Activated effector memory CD4-positive, alpha-beta T cell treated with anti-CD3 and anti-CD28 coated beads, Interleukin-2, amount 50 U/mL, for 16 hours (primary cell): ENCODE measurements around the gene RAVER2.

ENCODE experiments used
- DNase-seq: peaks from one replicate; pipeline ENCODE4 v3.0.0-alpha.2; 2020

The RAVER2 gene

DNA sequence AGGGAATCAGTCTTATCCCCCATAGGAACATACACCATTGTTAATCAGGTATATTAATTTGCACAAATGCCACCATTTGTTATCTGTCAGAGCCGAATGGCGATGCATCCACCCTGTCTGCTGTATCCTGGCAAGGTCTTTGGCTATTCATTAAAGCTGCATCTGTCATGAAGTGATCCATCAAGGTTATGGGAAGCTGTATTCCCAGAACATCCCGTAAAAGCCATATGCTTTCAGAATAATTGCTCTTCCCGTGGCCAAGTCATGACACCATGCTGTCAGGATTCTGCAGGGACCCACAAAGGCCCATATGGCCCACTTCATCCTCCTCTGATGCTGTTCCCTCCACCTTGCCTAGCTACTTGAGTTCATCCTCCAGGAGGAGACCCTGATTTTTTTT, 103.9 kb downstream of the RAVER2 start:
- DNase-seq = no peak

DNA sequence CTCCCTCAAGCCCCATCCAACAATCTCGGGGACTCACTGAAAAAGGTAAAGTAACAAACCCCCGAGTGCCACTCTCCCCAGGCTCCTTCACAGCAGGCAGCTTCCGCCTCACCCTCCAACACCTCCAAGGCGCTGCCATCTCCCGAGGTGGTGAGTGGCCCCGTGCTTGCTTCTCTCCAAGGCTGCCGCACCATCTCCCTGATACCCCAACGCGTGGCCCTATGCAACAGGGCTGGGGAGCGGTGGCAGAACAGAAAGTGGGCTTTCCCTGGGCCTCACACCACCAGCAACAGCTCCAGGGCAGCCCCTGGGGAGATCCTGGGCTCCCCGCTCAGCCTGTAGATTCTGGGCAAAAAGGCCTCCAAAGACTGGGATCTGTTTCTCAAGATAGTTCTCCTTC, 105.1 kb downstream of the RAVER2 start:
- DNase-seq = no peak

DNA sequence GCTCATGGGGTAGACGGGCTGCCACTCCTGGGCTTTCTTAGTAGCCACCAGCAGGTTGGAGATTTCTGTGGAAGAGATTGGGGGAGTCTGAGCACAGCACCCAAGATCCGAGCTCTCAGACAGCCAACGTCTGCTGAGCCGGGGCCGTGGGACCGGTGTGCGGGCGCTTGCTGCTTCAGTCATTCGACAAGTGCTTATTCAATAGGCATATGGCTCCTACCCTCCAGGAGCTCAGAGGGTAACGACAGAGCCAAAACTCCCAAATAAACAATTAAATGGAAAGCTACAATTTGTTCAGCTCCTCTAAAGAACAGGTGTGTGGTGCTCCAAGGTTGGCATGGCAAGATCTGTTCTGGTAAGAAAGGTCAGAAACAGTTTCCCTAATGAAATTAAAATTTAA, 106.0 kb downstream of the RAVER2 start:
- no peak for DNase-seq

DNA sequence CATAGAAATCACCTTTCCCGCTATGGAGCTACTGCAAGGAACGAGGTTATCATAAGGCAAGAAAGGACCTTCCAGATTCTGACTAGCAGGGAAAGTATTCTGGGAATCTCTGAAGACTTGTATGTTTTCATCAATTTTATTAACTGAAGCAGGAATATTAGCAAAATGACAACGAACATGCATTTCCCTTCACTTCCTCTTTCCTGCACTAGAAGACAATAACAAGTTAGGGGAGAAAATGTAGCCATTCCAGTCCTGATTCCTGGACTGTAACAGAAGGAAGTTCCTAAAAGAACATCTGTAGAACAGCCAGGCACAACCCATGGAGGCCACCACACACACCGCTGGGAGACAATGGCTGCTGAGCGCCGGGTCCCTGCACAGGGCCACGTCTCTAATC, 106.8 kb downstream of the RAVER2 start:
- DNase-seq = no peak

DNA sequence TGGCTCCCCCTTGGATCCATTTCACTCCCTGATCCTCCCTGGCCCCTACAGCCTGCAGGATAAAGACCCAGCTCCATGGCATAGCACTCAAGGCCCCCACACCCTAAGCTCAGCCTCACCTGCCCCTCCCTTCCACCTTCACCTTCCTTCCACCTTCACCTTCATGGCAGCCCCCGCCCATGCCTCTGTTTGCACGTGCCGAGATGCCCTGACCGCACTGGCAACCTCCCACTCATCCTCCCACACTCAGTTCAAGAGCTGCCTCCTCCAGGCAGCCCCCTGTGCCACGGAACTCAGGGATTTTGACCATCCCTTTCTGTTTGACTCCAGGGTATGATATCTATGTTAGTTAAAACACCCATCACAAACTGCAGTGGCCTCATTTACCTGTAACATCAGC, 109.8 kb downstream of the RAVER2 start:
- no peak for DNase-seq

DNA sequence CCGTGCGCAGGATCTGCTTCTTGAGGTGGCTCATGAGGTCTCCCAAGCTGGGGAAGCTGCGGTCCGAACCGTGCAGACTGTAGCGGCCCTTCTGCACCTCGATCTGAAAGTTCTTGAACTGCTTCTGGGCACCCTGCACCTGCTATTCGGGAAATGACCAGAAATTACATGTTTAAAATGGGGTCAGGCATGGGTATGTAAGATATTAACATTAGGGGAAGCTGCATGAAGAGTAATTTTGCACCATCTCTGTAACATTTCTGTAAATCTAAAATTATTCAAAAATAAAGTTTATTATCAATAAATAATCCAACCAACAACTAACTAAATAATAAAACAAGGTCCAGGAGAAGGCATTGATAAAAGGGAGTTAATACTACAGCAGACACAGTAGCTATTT, 110.7 kb downstream of the RAVER2 start:
- no peak for DNase-seq

DNA sequence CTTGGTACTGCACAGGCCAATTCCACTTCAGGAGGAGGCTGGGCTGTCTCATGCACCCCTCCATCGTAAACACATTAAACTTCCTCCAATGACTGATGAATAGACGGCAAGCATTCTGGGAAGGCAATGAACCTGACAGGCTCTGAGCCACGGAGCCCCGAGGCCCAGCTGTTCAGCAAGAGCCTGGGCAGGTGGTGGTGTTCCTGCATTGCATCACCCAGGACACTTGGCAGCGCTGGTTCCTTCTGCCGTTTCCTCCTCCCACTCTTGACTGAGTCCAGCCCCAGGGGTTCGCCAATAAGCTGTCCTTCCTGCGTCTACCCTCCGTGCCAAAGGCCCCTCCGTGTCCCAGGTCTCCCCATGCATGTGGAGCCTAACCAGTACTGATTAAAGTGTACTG, 111.7 kb downstream of the RAVER2 start:
- DNase-seq = no peak

DNA sequence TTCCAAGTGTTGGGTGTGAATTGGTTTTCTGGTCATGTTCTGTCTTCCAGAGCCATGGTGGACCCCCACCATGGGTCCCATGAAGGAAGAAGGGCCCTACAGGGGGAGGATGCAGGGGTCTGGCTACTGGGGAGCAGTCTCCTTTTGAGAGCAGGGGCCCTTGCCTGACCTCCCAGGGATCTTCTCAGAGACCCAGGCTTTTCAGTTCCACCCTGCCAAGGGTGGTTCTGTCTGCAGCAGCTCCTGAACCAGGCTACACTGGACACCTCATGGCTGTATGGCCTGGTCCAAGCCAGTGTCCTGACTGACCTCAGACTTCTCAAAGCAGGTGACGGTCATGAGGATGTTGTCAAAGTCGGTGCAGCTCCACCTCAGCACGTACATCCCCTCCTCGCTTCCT, 112.5 kb downstream of the RAVER2 start:
- no peak for DNase-seq

DNA sequence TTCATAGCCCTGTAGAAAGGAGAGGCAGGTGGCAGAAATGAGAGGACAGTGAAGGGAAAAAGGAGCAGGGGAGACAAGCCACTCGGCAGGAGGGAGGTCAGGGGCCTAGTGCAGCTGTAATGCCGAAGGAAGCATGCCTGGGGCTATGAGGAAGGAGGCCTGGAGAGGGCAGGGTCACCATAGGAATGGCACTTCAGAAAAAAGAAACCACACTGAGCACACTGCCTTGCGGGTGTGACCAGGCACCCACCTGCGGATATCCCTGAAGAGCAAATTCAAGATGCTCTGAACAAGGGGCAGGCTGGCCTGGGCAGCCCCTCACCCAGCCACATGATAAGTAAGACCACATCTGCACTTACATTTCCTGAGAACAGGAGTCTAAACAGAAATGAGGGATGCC, 116.7 kb downstream of the RAVER2 start:
- DNase-seq = no peak

DNA sequence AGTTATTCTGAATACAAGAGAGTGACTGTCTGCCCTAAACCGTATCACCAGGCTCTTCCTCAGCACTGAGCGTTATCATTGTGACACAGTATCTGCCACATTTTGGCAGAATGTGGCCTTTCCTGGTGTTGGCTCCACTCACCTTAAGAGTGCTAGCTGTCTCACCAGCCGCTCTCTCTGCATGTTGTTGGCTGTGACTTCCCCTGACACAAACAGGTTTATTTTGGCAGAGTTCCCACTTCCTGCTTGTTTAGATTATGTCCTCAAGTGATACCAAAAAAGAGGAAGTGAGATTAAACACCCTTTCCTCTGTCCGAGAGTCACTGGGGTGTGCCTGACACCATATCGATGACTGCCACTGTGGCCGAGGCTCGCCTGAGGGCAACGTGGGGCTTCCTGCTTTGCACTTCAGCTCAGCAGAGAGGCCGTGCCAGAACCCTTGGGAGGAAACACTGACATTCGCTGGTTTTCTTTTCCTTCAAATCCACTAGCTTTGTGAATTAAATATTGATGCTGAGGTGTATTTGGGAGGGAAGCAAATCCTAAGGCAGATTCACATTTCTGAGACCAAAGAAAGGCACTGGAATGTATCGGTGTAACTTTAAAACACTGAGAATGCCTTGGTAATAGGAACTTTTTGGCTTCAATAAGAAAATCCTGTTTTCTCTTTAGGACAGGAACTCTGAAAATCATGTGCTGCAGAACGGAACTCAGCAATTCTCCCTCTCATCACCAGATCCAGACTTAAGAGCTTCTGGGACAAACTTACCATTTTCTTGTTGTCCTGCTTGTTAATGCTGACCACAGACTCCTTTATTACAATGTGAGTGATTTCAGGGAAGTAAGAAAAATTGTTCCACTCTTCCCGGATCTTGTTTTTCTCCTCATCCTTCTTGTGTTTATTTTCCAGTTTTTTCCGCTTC, 119.4 kb downstream of the RAVER2 start:
- peak; percentile 75 for DNase-seq

DNA sequence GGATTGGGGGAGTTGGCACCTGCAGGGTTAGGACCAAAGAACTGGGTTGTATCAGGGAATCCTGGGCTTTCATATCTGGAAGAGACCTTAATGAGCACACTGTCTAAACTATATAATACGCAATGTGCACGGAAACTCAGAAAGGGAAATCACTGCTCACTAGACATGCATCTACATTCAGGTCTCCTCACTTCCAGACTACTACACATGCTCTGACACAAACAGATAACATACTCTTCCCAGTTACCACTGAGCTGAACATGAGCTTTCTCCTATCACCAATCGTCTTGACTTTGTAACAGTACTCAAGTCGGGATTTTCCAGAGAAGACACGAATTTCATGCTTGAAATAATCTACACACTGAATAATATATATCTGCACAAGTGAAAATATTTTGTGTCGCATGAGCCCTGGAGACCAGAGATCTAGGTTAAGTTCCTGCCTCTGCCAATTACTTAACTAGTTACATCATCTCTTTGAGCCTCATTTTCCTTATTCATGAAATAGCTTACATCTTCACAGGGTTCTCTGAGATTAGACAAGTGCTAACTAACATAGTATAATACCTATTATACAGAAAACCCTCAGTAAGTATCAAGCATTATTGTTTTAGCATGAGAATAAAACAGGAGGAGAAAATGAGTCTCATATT, 120.4 kb downstream of the RAVER2 start:
- DNase-seq = no peak

DNA sequence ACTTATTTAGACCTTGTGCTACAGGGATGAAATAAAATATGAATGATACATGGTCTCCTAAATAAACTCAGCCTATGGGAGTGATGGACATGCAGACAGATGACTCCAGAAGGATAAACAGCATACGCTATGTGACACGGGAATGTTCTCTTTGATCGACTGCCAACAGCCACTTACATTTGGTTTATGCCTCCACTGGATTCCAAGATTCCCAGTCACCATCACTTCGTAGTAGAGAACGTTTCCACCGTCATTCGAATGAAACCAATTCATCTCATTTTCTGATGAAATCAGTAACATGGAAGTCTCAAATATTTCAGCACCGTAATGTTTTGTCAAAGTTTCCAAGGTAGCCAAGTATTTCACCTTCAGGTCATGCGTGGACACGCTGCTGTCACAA, 121.8 kb downstream of the RAVER2 start:
- no peak for DNase-seq

DNA sequence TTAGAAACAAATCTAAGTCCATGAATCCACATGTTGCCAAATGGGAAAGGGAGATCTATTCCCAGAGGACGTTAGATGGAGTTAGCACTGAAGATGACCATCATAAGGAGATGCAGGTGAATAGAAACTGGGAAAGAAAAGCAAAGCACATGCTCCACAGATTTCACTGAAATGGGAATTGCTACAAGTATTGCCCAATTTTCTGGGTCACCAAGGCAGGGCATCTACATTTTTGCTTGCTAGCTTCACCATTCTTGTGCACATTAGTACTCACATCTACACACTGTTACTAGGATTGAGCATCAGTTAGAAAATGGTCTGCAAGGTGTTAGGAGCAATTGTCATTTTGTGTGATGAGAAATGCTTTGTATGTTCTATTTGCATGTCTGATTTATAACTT, 122.4 kb downstream of the RAVER2 start:
- DNase-seq = no peak

DNA sequence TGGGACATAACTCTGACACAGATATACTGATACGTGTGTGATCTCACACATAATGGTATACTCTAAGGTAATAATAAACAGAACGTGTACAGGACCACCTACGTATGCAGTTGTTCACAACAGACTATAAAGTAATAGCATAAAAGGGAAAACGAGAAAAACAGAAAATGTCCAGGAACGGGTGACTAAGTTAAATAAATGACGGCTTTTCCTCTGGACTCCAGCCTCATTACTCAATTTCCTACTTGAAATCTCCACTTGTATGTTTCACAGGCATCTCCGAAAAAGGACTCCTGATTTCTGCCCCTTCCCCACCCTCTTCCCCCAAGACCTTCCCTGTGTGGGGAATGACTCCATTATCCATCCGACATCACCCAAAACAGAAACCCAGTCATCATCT, 126.4 kb downstream of the RAVER2 start:
- no peak for DNase-seq

DNA sequence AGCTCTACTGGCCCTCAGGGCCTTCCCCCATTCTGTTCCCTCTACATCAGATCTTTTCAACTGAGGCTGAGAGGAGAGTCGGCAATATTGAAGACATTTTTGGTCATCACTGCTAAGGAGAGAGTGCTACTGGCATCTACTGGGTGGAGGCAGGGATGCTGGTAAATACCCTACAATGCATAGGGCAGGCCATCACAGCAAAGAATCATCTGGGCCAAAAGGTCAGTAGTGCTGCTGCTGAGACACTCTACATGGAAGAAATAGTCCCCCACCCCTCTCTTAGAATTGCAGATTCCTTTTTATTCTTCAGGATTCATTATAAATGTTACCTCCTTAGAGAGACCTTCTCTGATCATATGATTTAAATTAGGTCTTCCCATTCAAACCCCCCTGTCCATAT, 127.2 kb downstream of the RAVER2 start:
- no peak for DNase-seq

DNA sequence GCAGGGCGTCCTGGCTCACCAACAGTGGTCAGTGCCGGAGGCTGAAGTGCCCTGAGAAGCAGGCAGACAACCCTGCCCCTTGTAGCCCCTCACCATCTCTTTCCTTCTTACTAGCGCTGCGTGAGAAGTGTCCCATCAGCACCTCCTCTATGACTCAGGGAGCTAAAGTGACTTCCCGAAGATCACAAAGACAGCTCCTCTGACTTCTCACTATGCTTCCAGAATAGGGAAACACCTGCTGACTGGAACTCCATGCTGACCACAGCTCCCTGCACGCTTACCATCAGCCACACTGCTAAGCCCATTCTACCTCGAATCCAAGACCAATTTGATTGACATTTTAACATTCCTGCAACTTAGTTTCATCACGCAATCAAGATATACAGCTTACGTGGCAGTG, 128.7 kb downstream of the RAVER2 start:
- DNase-seq = no peak

DNA sequence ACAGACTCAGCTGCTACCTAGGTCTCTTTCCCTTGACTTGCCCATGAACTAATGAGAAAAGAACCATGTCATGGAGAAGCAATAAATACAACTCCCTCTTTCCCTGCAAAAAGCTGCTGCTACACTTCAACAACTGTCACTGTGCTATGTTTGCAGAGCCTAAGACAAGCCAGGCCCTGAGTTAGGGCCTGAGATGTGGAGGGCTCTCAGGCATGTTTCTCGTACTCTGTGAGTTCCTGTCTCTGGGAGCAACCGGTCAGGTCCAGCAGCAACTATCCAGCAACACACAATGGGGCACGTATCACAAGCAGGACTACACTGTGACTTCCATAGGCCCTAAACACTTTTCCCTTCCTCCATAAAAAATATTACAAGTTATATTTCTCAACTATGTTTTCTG, 129.8 kb downstream of the RAVER2 start:
- DNase-seq = no peak

DNA sequence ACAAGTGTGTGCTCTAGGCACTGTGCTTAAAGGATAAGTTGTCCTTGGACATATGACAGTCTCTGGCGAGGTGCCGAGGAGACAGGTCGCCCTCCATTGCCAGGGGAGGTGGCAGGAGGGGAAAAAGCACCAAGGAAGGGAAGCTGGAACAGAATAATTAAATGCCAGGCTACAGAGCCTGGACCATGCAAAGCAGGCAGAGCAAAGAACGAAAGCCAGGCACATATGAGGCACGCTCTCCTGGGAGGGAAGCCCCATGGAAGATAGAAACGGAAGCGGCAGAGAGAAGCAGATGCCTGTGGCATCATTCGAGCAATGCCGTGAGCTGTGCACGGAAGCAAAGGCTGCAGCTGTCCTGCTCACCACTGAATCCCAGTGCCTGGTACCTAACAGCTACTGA, 130.2 kb downstream of the RAVER2 start:
- no peak for DNase-seq

DNA sequence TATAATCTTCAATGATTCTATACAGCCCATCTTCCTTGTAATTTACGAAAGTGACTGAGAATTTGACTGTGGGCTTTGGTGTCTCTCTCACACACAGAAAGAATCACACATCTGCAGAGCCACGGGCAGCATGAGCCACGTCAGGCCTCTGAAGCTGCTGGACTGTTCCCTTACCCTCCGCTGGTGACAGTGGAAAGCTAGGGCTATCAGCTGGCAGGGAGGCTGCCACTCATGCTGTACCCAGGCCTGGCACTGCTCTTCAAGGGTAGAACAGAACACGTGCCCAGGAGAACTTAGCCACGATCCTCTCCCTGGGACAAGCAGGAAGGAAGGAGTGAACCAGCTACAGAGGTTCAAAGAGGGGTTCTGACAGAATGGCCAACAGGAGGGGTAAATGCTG, 130.7 kb downstream of the RAVER2 start:
- DNase-seq = no peak

DNA sequence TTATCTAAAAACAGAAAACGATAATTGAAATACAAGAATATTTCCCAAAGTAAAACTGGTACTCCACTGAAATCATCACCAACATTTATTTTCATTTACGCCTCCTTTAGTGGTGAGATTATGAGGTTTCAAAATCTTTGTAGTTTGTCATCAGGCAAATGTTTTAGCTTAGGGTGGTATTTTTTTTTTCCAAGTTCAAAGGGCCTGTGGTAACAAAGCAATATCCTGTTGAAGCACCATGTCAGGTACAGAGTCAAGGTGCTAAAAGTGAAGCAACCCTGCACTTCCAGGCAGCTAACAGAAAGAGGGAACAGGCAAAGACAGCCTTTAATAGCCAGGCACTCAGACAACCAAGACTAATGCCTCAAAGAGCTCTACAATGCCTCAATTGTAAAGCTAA, 132.3 kb downstream of the RAVER2 start:
- no peak for DNase-seq

DNA sequence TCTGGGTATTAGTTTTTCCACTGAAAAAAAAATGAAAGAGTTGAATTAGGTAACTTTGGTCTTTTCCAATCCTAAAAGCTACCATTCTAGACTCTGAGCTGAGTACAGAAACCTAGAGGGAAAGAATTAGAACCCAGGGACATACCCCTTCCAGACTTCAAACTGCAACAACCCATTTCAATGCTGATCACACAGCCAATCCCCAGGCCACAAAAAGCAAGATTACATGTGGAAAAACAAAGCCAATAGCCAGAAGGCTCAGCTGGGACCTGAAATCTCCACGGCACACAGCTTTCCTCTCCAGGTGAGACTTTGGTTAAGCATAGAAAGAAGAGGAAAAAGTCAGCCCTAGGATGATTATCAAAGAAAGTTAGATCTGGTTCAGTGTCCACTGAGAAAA, 132.7 kb downstream of the RAVER2 start:
- no peak for DNase-seq

DNA sequence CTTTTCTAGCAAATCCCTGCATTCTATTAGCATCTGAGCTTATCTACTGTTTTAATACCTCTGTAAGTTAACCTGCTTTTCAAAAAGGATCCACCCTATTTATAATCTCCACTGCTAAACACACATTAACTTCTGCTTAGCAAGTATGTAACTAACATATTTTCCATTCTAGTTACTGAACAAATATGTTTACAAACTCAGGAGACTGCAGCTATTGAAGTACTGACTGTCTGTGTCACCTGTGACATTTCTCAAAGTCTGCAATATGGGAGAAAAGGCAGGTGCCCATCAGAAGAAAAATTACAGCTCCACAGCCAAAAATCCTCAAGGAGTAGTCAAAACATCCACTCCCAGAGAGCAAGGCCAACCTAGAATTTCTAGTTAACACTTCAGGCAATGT, 133.2 kb downstream of the RAVER2 start:
- DNase-seq = no peak

DNA sequence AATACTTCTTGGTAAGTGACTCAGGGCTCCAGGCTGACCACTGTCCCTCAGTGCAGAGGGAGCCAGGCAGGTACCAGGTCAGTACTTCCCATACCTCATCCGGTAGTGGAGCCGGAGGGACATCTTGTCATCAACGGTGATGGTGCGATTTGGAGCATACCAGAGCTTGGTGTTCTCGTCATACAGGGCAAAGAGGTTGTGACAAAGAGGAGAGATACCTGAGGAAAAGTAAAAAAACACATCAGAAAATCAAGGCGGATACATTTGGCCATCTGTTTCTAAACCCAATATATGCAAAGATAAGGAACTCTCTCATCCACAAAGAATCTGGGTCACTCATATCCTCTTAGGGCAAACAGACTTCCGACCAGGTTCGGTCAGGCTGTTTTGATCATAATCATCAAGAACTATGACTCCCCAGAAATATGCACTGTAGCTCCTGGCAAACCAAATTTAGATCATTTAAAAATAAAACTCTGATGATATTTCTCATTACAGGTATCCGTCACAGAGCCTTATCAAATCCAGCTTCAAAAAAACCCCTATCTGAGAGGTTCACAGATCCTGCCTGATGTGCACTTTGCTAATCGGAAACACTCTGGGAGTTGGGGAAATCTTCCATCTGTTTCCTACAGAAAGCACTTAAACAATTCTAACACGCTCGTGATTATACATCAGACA, 134.2 kb downstream of the RAVER2 start:
- no peak for DNase-seq

DNA sequence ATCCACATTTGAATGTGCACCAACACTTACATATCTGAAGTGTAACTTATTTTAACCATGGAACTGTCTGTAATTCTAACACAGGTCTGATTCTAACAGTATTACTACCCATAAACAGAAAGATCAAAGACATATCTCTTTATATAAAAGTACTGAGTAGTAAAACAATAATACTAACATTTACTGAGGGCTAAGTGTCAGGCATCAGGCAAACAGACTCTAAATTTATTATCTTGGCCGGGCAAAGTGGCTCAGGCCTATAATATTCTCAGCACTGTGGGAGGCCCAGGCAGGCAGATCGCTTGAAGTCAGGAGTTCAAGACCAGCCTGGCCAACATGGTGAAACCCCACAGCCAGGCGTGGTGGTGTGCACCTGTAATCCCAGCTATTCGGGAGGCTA, 135.6 kb downstream of the RAVER2 start:
- DNase-seq = no peak
